UCSD-AML1 (cell line): ENCODE measurements around the gene ISG20L2.

ENCODE experiments used
- DNase-seq: peaks from one replicate; lab custom pipeline; 2025; ENCODE audit not compliant: unreplicated experiment; lab: John Stamatoyannopoulos, UW

Gene ISG20L2

DNA sequence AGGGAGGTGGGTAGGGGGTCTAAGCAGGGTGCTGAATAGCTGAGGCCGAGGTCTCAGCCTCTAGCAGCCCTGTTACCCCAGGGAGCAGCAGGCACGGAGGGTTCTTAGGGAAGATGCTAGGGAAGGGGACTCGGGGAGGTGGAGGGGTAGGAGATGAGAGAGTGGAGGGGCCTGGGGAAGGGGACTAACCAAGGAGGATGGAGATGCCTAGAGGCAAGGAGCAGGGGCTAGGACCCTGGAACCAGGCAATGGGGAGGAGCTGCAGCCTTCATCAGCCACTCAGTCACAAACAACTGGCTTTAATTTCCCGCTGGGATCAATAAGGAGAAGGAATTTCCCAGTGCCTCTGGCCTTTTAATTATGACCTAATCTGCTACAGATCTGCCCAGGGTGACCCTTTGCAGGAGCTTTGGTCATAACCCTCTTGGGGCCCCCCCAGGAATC is 20.3 kb downstream of the ISG20L2 start:
- DNase-seq, result no peak

DNA sequence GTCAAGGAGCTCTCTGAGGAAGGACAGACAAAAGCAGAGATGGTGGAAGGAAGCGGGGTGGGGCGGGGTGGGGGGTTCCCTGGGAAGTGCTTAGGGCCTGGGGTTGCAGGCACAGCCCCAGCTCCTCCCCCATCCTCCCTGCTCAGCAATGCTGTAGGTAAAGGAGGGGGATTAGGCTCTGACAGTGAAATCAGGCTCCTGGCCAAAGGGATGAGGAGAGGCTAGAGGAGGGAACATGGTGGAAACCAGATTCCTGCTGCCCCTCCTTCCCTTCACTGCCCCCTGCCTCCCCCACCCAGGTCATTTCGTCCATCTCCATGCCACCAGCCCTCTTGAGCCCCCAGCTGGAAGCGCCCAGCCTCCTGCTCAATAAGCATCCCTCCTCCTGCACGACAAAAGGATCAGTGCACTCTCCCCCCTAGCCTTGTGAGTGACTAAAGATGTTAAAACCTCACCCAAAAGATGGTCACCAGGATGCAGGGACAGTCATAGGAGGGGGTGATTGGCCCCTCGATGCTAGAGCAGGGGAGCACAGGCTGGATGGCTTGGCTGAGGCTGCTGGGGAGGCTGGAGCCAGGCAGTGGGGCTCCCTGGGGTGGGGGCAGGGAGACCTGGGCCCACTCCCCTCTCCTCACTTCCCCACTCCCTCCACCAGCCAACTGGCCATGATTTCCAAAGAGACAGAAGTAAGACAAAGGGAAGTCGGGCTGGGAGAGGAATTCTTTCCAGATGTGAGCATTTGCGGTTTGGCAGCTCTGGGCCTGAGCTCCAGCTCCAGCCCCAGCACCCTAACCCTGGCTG is 20.9 kb downstream of the ISG20L2 start:
- DNase-seq, result no peak

DNA sequence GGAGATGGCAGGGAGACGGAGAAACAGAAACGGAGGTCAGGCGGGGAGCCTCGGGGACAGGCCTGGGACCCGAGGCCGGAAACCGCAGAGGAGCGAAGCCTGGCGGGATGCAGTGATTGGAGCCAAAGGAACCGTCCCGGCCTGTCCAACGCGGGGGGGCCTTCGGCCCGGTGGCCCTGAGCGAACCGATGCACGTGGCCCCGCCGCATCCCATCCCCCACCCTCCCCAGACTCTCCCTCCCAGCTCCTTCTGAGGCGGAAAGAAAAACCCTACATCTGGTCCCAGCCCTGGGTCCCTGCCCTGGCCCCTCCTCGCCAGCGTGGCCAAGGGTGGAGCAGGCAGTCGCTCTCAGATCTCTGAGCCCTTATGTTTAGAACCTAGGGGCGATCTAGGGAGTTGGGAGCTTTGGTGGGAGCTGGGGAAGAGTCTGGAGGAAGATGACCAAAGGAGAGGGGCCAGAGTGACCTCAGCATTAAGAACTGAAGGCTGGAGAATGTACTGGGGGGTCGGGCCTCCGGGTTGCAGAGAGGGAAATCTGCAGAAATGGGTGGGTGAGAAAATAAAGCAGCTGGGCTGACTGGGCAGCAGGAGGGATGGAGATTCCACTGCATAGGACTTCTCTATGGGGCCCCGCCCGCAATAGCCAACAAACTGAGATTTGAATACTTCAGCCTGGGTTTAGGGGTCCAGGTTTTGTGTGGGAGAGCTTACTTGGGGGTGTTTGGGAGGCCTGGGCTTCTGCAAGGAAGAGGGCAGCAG is 21.7 kb downstream of the ISG20L2 start:
- DNase-seq, result no peak

- peak; percentile 62 for DNase-seq
Measured at GRCh38 chr1:156705918-156706656, 22.5 kb downstream of the ISG20L2 start.

DNA sequence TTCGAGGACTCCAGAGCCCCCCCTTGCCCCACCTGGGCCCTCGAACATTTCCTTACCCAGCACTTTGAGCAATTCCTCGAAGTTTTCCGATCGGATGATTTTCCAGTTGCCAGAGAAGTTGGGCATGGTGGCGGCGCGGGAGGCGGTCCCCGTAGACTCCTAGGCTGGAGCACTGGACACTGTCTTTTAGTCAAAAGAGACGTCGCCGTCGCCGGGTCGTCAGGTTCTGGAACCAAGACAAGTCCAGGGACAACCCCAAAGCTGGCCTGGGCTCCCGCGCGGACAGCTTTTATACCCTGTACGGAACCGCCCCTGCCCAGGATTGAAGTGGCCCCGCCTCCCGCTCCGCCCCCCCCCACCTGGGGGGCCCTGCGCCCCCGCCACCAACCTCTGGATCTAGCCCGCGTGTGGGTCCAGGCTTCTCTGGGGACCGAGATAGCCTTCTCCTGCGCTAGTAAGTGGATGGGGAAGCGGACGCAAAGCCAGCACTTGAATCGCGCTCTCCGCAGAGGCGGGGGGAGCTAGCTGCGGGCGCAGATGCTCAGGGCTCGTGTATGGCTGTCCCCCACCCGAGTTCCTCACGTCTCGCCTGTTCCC is 23.1 kb downstream of the ISG20L2 start, which contains the start of gene CRABP2:
TSS of gene CRABP2 (minus strand) at position 263 of the 597 bp plus-strand sequence. CDS start at position 126, 137 bp downstream.
- no peak for DNase-seq

- no peak for DNase-seq
Measured at GRCh38 chr1:156704930-156705320, 23.6 kb downstream of the ISG20L2 start.

- no peak for DNase-seq
Measured at GRCh38 chr1:156704166-156704711, 24.3 kb downstream of the ISG20L2 start.

- no peak for DNase-seq
Measured at GRCh38 chr1:156703741-156704140, 24.8 kb downstream of the ISG20L2 start.

DNA sequence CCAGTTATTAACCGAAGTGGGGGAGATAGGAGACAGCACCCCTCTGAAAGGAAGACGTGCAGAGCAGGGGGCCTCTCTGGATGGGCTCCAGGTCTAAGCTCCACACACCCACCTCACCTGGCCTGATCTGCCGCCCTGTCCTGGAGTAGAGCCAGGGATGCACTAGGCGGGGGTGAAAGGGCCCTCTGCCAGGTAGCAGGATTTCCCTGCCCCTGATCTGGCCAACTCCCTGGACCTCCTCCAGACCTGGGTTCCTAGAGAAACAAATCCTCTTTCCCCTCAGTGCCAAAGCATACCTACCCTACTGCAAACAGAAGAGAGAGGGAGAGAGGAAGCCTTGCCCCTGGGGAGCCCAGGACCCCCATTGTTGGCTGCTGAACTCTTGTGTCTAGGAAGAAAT is 25.2 kb downstream of the ISG20L2 start:
- no peak for DNase-seq

DNA sequence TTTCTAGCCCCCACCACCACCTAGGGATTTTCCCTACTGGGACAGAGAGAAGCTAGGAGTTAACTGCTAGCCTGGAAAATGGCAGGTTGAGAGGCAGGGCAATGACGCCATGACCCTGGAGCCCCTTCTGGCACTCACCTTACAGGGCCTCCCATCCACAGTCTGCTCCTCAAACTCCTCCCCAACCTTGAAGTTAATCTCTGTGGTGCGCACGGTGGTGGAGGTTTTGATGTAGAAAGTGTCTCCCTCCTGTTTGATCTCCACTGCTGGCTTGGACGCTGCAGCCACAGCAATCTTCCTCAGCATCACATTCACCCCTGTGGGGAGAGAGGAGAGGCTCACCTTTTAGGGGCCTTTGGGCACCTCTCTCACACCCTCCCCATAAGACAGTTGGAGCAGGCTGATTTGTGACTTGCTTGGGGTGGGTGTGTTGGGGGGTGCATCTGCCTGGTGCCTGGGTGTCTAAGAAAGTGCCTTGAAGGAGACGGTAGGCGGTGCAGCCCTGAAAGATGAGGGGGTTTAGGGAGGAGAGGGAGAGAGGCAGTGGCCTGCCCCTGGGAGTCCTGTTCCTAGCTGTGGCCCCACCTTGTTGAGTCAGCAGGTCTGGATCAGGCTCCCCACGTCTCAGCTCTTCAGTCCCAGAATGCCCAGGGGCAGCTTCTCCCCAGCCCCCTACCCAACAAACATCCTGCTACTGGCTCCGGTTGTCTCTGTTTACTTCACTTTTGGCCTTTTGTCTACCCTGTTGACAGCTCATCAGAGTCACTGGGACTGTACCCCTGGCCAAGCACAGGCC is 27.6 kb downstream of the ISG20L2 start:
- no peak for DNase-seq

DNA sequence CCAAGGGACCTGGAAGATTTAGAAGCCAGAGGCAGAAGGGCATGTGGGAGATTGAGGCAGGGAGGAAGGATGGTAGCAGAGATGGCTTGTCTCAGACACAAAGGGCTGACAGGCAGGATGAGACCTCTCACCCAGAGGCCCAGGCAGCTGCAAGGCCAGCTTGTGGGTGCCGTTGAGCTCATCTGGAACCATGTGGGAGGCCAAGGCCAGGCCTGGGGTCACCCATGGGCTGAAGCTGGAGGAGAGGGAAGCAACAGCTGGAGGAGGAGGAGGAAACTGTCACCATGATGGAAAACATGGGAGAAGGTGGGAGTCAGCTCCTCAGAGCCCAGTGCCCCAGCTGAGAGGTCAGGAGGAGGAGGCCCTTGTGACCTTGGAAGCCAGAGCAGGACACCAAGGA is 29.6 kb downstream of the ISG20L2 start:
- DNase-seq, result no peak

DNA sequence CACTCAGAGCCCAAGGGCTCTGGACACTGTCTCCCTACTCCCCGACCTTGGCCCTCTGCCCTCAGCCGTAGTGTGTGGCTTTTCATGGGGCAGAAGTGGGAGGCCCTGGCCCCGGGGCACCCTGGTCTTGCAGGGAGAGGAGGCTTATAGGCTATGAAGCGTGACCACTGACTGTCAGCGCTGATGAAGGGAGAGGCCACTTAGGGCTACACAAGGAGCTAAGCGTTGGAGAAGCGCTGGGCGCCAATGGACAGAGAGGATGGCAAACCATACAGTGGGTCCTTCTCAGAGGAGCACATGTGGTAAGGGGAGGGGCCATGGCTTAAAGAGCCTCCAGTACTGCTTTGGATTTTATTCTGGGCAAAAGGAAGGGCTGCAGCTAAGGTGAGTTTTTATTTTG is 31.1 kb downstream of the ISG20L2 start:
- no peak for DNase-seq

DNA sequence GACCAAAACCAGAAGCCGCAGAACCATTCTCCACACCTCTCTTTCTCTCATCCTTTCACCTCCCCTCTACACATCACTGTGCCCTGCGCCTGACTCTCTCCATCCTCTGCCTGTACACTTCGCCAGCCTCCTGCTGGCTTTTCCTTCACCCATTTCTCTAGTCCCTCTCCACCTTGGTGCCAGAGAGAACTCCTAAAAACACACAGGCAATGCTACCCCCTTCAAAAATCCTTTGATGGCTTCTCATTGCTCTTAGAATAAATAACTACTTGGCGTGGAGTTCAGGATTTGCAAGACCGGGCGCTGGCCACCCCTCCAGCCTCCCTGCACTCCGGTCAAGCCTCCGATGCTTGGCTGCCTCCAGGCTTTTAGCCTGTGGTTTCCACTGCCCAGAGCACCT is 31.8 kb downstream of the ISG20L2 start:
- no peak for DNase-seq

- no peak for DNase-seq
Measured at GRCh38 chr1:156694690-156694962, 33.9 kb downstream of the ISG20L2 start.

- DNase-seq, result peak; percentile 34
Measured at GRCh38 chr1:156693848-156694689, 34.5 kb downstream of the ISG20L2 start.

DNA sequence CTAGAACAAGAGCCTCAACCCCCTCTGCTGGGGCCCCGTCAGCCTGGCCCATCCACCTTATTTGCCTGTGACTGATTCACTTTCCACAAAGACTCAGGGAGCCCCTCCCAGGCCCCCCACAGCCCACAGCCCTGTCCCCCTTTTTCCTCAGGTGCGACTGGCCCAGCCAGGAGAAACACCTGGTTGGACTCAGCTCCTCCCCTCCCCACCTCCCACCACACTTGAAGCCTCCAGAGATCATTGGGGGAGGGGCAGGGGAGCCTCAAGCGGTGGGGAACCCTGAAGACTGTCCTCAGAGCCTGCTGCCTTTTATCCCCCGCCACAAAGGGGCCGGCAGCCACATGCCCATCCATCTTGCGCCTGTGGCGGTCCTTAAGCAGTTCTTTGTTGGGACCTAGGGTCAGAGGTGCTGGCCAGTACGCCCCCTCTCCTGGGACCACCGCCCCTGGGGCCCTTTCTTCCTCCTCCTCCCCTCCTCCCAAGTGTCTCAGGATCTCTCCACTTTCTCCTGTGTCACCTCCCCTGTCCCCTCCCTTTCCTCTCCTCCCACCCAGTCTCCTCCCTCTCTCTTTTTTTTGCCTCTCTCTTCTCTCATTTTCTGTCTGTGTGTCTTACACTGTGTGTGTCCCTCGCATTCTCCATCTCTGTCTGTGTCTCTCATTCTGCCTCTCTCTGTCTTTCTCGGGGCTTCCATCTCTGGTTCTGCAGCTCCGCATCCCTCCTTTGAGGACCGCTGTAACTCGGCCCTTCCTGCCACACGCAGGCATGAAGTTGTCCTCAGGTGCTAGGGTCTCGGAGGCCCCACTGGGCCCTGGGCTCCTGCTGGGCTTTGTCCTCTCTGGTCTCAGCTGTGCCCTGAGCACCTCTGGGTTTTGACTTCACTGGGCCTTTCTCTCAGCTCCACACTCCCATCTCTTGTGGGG is 35.4 kb downstream of the ISG20L2 start:
- DNase-seq, result peak; percentile 44

DNA sequence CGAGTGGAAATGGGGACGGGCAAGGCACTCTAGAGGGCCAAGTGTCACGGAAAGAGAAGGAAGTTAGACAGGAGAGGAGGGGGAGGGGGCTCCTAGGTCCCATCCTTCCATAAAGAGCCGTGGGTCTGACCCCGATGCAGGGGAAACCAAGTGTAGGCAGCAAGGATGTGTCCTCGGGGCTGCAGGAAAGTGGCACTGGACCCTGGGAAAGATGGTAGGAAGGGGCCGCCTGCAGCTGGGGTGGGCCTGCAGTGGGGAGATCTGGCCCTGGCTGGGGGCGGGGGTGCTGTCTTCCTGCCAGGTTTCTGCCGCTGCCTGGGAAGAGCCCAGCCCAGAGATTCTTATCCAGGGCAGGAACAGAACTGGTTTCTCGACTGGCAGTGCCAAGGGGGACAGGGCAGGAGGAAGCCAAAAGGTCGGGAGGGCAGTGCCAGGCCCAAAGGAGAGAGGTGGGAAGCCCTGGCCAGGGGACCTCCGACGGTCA is 36.1 kb downstream of the ISG20L2 start:
- no peak for DNase-seq
